NCI-H2171 (cell line): ENCODE data around the gene C1QC.

Experiments used
- DNase-seq: peaks from one replicate; lab custom pipeline; 2025; lab: John Stamatoyannopoulos, UW

The C1QC gene

GRCh38 chr1:22619252-22619651, 24.2 kb upstream of the C1QC start:
- no peak for DNase-seq

GRCh38 chr1:22619798-22620197, 23.6 kb upstream of the C1QC start:
- no peak for DNase-seq

GRCh38 chr1:22621761-22622160, 21.7 kb upstream of the C1QC start:
- no peak for DNase-seq

GRCh38 chr1:22625262-22625925, 18.0 kb upstream of the C1QC start:
- DNase-seq: no peak

GRCh38 chr1:22626237-22627157, 16.9 kb upstream of the C1QC start:
- peak; percentile 55 for DNase-seq

GRCh38 chr1:22627331-22627730, 16.1 kb upstream of the C1QC start:
- no peak for DNase-seq

GRCh38 chr1:22628698-22629444, 14.6 kb upstream of the C1QC start:
- no peak for DNase-seq

GRCh38 chr1:22629886-22630285, 13.5 kb upstream of the C1QC start:
- no peak for DNase-seq

- no peak for DNase-seq
Measured at GRCh38 chr1:22633697-22634463, 9.6 kb upstream of the C1QC start.

- no peak for DNase-seq
Measured at GRCh38 chr1:22635436-22635835, 8.0 kb upstream of the C1QC start.

- DNase-seq: no peak
Measured at GRCh38 chr1:22636353-22636752, 7.1 kb upstream of the C1QC start, which contains the start of gene C1QA. C1QA (plus strand) TSS chr1:22636628; CDS start chr1:22637617, 989 bp downstream.

GRCh38 chr1:22636927-22637326, 6.5 kb upstream of the C1QC start:
- DNase-seq: peak; percentile 38

- DNase-seq: no peak
Measured at GRCh38 chr1:22637907-22638445, 5.5 kb upstream of the C1QC start.

GRCh38 chr1:22638476-22639234, 4.8 kb upstream of the C1QC start:
- no peak for DNase-seq

- DNase-seq: no peak
Measured at GRCh38 chr1:22639286-22639685, 4.1 kb upstream of the C1QC start.

- no peak for DNase-seq
Measured at GRCh38 chr1:22641247-22641646, 2.2 kb upstream of the C1QC start.

GRCh38 chr1:22641906-22642636, 1.4 kb upstream of the C1QC start:
- peak; percentile 69 for DNase-seq

GRCh38 chr1:22643928-22644327, 495 bp downstream of the C1QC start:
- DNase-seq: no peak

- DNase-seq: no peak
Measured at GRCh38 chr1:22645931-22646330, 2.5 kb downstream of the C1QC start.

- DNase-seq: no peak
Measured at GRCh38 chr1:22646384-22646783, 3.0 kb downstream of the C1QC start.
